Posterior vena cava (tissue), 2 donors: ENCODE data around the gene SDK1. TPM values are rescaled to one million over a fixed set of nuclear protein-coding genes. Genes with fewer than 3 reads are reported as not detected.
"Not testable (repeated sequence)": the region's sequence is repeated elsewhere in the genome, so short reads cannot be mapped to it uniquely, and the experiment has no call there.

ENCODE experiments used
- DNase-seq: peaks from one replicate; pipeline ENCODE4 v3.0.0-alpha.2; 2020; ENCODE audit warnings: low spot score
- intact Hi-C, 2 donors: fragments of 100-400 bp; cut with DNase I; formaldehyde crosslinking; loops; one replicate each; pipeline versions ENCODE4 v1.14.1 to v1.14.2; 2022 to 2023
- total RNA-seq, 2 donors: library from RNA; stranded (reverse); fragmentation: NEBNext Ultra II Directional; extraction: Animal tissue kit (Norgen Biotek cat#: 25700); gene quantifications; one replicate each; pipeline ENCODE4 v1.2.1, GENCODE V29; 2021
- donor health status: DM: yes; HTN: yes; CAD: no.
- donor health status: DM: yes; HTN: yes; CAD: no.

SDK1 gene
- total RNA-seq, 2 donors from 2014 or later = 14.4 to 18.3 TPM

- intact Hi-C loops = no loop called here
- no peak for DNase-seq
Measured at GRCh38 chr7:4272141-4272540, 971.1 kb downstream of the SDK1 start.

DNA sequence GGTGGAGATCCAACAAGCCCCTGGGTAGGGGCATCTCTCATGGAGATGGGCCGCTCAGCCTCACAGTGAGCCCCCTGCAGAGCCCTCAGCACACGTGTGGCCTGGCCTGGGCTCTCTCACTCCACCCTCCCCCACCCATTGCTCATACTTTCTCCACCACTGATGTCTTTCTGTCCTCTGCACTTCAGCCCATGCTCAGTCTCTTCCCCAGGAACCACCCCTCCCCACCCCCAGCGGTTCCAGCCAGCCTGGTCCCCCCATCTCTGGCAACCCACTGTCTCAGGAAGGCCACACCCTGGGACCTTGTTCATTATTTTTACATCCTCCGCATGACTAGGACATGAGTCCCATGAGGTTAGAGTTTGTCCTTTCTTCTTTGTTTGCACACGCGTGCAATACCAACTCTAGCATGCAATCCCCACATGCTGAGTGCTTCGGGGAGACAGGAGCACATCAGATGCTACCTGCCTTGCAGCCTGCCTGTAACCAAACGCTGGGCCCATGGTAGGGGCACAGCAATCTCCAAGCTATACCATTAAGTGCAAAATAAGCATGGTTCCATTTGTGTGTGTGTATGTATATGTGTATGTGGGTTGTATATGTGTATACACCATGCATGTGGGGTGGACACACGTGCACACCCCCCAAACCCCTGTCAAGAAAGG lies 972.6 kb downstream of the SDK1 start:
- no peak for DNase-seq
- intact Hi-C loops = no loop called here

DNA sequence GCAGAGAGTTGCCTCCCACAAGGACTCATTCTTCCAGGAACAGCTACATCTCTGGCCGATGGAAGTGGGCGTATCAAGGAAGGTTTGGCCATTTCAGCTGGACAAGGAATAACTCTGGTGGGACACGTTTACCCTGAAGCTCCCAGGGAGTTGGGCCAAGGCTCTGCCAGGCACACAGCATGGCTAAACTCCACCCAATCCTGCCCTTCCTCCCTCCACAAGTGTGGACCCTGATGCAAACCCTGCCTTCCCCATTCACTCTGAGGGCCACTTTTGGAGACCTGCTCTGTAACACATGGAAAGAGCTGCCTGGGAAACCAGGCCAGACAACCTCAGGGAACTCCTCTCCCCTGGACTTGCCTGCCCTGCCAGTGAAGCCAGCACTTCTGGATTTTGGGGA lies 973.2 kb downstream of the SDK1 start:
- DNase-seq = no peak

DNA sequence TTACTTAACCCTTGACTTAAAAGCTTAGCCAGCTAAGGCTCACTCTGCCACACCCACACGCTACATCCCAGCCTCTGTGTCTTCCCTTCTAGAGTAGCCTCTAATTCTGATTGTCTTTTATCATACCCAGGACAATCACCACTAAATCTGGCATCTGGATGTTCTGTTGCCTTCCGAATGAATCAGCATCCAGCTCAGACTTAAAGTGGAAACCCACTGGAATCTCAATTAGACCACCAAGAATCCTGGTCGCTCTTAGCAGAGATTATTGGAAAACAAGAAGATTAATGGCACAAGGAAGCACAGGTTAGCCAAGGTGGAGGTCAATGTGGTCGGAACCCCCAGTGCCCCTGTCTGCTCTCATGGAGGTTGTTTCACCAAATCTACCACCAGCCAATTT lies 976.9 kb downstream of the SDK1 start:
- intact Hi-C loops = no loop called here
- DNase-seq = no peak

More for the DNA sequence above, 973.2 kb downstream of the SDK1 start:
- intact Hi-C loops = no loop called here

- intact Hi-C loops = no loop called here
- no peak for DNase-seq
Measured at GRCh38 chr7:4279216-4279615, 978.2 kb downstream of the SDK1 start.

DNA sequence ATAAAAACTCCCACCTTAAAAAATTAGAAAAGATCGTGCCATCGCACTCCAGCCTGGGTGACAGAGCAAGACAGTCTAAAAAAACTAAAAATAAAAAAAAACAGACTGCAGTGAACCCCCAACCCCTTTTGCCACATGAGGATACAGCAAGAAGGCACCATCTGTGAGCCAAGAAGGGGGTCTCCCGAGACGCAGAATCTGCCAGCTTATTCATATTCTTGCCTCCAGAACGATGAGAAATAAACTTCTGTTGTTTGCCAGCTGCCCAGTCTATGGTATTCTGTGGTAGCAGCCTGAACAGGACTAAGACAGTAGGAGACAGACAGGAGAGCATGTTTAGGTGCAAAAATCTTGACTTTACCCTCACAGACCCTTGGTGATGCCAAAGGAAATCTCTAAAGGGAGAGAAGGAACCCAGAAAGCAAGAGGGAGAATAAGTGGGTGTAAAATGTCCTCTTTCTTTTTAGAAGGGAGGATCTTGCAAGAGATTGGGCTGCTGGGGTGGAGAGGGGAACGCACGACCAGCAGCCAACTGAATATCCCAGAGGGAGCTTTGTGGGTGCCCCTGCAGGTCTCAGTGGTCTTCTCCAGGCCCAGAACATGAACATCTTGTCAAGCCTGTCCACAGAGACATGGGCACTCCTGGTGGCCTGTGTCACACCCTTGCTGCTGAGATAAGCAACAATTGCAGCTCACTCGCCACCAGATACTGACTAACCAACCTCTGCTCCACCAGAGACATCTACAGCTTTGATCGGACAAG lies 980.4 kb downstream of the SDK1 start:
- DNase-seq = peak; percentile 34

DNA sequence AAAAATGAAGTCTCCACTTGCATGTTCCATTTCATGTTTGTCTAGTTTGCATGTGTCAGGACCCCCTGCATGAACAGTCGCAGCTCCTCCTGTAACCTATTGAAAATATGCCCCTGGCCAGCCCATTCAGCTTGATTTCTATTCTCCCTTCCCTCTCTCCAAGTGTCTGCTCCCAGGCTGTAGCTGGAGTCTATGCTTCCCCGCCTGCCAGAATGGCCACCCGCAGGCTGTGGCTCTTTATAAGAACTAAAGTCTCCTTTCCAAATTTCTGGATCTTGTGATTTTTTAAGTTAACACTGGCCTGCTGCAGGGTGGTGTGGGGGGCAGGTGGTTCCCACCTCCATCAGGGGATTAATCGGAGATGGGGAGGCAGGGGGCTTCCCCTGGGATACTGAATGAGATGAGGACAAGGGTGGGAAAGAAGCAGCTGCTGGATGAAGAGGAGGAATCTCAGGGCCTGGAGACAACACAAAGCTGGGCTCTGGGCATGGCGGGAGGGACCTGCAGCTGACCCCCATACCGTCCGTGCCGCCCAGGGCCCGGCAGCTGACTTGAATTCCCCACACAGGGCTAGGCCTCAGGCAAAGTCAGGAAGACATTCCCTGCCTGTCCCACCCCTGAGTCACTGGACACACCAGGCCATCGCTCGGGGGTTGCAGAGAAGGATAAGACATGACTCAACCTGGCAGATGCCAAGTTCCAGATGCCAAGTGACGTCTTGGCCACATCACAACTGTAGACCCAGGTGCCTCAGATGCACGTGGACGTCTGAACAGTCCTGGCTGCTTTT lies 981.6 kb downstream of the SDK1 start:
- peak; percentile 69 for DNase-seq

More for the DNA sequence above, 980.4 kb downstream of the SDK1 start:
- intact Hi-C loops = no loop called here

DNA sequence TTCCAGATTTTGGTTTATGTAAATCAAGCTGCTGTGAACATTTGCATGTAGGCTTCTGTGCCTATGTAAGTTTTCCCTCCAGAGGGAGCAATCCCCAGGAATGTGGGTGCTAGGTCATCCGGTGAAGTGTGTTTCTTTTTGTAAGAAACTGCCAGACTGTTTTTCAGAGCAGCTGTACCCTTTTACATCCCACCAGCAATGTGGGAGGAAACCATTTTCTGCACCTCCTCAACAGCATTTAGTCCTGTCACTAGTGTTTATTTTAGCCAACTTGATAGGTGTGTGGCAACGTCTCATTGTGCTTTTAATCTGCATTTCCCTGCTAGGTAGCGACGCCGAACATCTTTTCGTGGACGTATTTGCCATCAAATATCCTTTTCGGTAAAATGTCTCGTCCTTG lies 985.3 kb downstream of the SDK1 start:
- no peak for DNase-seq
- intact Hi-C loops = no loop called here

More for the DNA sequence above, 981.6 kb downstream of the SDK1 start:
- intact Hi-C loops = no loop called here

DNA sequence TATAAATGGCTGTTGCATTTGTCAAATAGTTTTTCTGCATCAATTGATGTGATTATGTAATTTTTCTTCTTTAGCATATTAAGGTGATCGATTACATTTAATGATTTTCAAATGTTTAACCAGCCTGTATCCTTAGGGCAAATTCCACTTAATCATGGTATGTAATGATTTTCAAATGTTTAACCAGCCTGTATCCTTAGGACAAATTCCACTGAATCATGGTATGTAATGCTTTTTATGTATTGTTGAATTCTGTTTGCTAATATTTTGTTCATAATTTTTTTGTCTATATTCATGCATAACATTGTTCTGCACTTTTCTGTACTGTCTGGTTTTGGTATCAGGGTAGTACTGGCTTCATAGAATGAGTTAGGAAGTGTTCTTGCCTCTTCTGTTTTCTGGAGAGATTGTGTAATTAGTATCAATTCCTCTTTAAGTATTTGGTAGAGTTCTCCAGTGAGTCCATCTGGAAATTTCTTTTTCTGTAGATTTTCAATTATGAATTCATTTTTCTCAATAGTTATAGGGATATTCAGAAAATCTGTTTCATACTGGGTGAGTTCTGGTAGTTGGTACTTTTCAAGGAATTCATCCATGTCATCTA lies 987.8 kb downstream of the SDK1 start:
- no peak for DNase-seq
- intact Hi-C loops = no loop called here

GRCh38 chr7:4297165-4297917 lies 996.3 kb downstream of the SDK1 start:
- peak; percentile 67 for DNase-seq
- intact Hi-C loops = no loop called here

GRCh38 chr7:4297918-4298219 lies 996.8 kb downstream of the SDK1 start:
- intact Hi-C loops = no loop called here
- DNase-seq = peak; percentile 26

DNA sequence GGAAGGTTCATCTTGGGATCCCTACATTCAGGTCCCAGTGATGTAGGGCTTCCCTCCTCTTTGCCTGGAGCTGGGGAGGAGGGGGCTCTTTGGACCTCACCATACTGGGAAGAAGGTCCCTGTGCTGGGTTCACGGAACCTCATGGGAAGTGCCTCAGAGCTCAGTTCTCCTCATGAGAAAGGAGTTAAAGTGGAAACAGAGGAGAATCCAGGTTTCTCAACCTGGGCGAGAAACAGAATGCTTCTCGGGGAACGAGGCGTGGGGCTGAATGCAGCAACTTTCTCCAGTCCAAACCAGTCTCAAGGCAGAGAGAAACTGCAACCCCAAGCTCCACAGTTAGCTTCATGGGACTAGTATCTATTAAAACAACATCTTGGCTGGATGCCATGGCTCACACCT lies 998.4 kb downstream of the SDK1 start:
- DNase-seq = peak; percentile 45
- intact Hi-C loops = no loop called here

GRCh38 chr7:4302203-4302905 lies 1001.3 kb downstream of the SDK1 start:
- intact Hi-C loops = no loop called here
- DNase-seq = no peak

DNA sequence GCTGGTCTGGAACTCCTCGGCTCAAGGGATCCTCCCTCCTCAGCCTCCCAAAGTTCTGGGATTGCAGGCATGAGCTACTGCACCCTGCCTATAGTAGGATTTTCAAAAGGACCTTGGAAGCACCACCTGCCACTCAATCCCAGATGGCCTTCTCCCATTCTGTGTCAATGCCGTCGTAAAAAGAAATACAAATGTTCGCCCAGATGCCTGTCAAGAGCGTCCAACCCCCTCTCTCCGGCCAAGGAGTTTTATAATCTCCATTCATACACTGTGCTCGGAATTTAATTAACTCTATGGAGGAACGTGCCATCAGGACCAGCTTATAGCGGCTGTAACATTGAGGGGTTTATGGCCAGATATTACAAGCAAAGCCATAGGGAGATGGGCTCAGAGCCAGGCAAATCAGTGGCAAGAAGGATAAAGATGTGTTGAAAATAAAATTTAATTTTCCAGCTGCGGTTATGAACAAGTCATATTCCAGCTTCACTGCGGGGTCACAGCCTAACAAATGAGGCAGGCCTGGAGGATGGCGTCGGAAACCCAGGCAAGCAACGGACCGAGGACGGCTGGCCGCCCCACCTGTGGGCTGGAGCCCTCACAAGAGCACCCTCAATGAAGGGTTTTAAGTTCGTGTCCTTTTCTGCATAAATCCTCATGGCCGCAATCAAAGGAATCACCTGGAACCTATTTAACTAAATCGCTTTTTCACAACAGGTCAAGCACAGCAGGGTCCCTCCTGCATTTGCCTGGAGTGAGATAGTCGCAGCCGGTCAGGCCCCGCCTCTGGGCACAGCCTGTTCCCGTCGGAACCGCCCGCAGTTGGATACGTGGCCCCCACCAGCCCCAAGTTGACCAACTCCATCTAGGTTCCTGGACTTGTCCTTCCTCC lies 1006.5 kb downstream of the SDK1 start:
- intact Hi-C loops = no loop called here
- no peak for DNase-seq

- intact Hi-C loops = no loop called here
Measured at GRCh38 chr7:4308205-4308590, 1007.1 kb downstream of the SDK1 start.

DNA sequence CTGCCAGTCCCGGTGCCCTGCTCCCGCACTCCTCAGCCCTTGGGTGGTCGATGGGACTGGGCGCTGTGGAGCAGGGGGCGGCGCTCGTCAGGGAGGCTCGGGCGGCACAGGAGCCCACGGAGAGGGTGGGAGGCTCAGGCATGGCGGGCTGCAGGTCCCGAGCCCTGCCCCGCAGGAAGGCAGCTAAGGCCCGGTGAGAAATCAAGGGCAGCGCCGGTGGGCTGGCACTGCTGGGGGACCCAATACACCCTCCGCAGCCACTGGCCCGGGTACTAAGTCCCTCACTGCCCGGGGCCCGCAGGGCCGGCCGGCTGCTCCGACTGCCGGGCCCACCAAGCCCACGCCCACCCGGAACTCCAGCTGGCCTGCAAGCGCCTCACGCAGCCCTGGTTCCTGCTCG lies 1012.9 kb downstream of the SDK1 start:
- DNase-seq, intact Hi-C loops: not testable (repeated sequence)

More at GRCh38 chr7:4308205-4308590, 1007.1 kb downstream of the SDK1 start:
- no peak for DNase-seq

DNA sequence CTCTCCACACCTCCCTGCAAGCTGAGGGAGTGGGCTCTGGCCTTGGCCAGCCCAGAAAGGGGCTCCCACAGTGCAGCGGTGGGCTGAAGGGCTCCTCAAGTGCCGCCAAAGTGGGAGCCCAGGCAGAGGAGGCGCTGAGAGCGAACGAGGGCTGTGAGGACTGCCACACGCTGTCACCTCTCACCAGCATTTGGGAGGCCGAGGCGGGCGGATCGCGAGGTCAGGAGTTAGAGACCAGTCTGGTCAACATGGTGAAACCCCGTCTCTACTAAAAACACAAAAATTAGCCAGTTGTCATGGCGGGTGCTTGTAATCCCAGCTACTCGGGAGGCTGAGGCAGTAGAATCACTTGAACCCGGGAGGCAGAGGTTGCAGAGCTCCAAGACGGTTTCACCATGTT lies 1013.3 kb downstream of the SDK1 start:
- DNase-seq, intact Hi-C loops: not testable (repeated sequence)
